ENCODE data around the gene ZNF141.
"Not testable (repeated sequence)": the region's sequence is repeated elsewhere in the genome, so short reads cannot be mapped to it uniquely, and the experiment has no call there.

Gene ZNF141

GRCh38 chr4:385934-386707 lies 48.5 kb downstream of the ZNF141 start:
- DNase-seq (ENCODE audit: low read depth): no peak

GRCh38 chr4:386708-387105 lies 49.1 kb downstream of the ZNF141 start:
- DNase-seq (ENCODE audit: low read depth): no peak

- DNase-seq (ENCODE audit: low read depth): no peak
Observed at GRCh38 chr4:404006-404405, 66.4 kb downstream of the ZNF141 start.

- DNase-seq (ENCODE audit: low read depth): not testable (repeated sequence)
Observed at GRCh38 chr4:408321-408720, 70.7 kb downstream of the ZNF141 start.

GRCh38 chr4:422587-422986 lies 85.0 kb downstream of the ZNF141 start:
- no peak for DNase-seq (ENCODE audit: low read depth)
